ENCODE measurements around the gene TNFRSF9.
"Not testable (repeated sequence)": the region's sequence is repeated elsewhere in the genome, so short reads cannot be mapped to it uniquely, and the experiment has no call there.

The TNFRSF9 gene

GRCh38 chr1:7942214-7942921 is 1.7 kb upstream of the TNFRSF9 start:
- ATAC-seq, result peak; percentile 19
- peaks cover 58% of the 10 kb centered on the region for H3K4me1 Mint-ChIP-seq
- H3K4me3 Mint-ChIP-seq, result peak overlapping the region; percentile 82 to 86
- H3K27ac Mint-ChIP-seq, result peak overlapping the region; percentile 74 to 92
- peak in 1 of 2 donors; percentile 36 for DNase-seq
- no peaks in the 10 kb centered on the region for H3K27me3 Mint-ChIP-seq
- H3K9me3 Mint-ChIP-seq, result no peaks in the 10 kb centered on the region

DNA sequence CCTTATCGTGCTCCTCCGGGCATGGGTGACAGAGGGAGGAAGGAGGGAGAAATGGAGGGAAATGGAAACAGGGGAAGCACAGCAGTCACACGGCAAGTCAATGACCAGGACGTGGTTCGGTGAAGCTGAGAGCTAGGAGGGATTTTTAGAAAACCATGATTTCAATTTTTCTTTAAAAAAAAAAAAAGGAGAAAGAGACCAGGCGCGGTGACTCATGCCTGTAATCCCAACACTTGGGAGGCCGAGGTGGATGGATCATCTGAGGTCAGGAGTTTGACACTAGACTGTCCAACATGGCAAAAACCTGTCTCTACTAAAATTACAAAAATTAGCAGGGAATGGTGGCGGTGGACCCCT is 776 bp upstream of the TNFRSF9 start:
- H3K27ac Mint-ChIP-seq, result peak overlapping the region; percentile 87 to 92
- ATAC-seq (peak; percentile 6), DNase-seq (no peak)
- peak overlapping the region; percentile 82 to 86 for H3K4me3 Mint-ChIP-seq
- H3K4me1 Mint-ChIP-seq, result peaks cover 67% of the 10 kb centered on the region
- H3K27me3 Mint-ChIP-seq, result no peaks in the 10 kb centered on the region
- no peaks in the 10 kb centered on the region for H3K9me3 Mint-ChIP-seq

DNA sequence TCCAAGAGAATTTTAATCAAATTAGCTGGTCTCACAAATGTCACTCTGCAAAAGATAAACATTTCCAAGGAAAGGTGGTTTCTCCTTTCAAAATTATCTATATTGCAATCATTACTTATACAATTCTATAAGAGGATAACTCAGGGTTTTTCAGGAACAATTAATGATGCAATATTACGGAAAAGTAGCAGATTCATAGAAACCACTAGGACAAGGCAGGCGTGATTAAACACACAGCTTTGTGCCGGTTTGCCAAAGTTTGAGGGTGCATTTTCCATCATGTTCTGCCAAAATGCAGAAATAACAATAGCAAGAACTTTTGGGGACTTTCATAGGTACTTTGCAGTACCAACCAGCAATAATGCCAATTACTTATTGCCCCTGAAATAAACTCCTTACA is 605 bp downstream of the TNFRSF9 start:
- ATAC-seq (no peak), DNase-seq (no peak)
- Mint-ChIP-seq H3K9me3 (no peaks in the 10 kb centered on the region), H3K27ac (peak overlapping the region in 1 of 2 donors; percentile 83), H3K4me1 (peaks cover 81% of the 10 kb centered on the region), H3K4me3 (peak overlapping the region; percentile 82 to 86), H3K27me3 (no peaks in the 10 kb centered on the region)

DNA sequence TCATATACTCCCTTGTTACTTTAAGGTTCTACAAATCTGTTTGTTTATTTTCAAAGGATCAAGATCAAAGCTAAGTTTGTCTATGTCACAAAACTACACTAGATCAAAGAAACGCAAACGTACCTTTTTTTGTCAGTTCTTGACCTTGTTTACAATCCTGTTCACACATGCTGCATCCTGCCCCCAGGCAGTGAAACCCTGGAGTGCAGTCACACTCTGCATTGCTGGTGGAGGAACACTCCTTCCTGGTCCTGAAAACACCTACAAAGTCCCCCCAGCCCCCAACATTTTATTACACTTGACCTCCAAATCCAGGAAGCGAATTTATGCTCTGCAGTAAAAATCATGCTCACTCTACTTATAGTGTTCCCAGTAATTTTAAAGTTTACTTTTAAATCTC is 2.6 kb downstream of the TNFRSF9 start:
- Mint-ChIP-seq H3K4me3 (peak overlapping the region; percentile 82 to 86), H3K4me1 (peaks cover 89% of the 10 kb centered on the region), H3K27ac (no peak overlapping the region), H3K27me3 (no peaks in the 10 kb centered on the region), H3K9me3 (no peaks in the 10 kb centered on the region)
- no peak for DNase-seq
- ATAC-seq, result no peak

- Mint-ChIP-seq H3K4me3 (peak overlapping the region; percentile 27 to 52), H3K27me3 (no peaks in the 10 kb centered on the region), H3K4me1 (peaks cover 96% of the 10 kb centered on the region), H3K27ac (peak overlapping the region in 1 of 2 donors; percentile 17), H3K9me3 (no peaks in the 10 kb centered on the region)
- ATAC-seq, result no peak
- DNase-seq, result no peak
Measured at GRCh38 chr1:7932524-7933138, 8.0 kb downstream of the TNFRSF9 start.

GRCh38 chr1:7931446-7931812 is 9.2 kb downstream of the TNFRSF9 start:
- DNase-seq (no peak), ATAC-seq (peak; percentile 72)
- Mint-ChIP-seq H3K27me3 (no peaks in the 10 kb centered on the region), H3K4me3 (peak overlapping the region; percentile 19 to 75), H3K4me1 (peaks cover 91% of the 10 kb centered on the region), H3K9me3 (no peaks in the 10 kb centered on the region), H3K27ac (peak overlapping the region in 1 of 2 donors; percentile 88)

DNA sequence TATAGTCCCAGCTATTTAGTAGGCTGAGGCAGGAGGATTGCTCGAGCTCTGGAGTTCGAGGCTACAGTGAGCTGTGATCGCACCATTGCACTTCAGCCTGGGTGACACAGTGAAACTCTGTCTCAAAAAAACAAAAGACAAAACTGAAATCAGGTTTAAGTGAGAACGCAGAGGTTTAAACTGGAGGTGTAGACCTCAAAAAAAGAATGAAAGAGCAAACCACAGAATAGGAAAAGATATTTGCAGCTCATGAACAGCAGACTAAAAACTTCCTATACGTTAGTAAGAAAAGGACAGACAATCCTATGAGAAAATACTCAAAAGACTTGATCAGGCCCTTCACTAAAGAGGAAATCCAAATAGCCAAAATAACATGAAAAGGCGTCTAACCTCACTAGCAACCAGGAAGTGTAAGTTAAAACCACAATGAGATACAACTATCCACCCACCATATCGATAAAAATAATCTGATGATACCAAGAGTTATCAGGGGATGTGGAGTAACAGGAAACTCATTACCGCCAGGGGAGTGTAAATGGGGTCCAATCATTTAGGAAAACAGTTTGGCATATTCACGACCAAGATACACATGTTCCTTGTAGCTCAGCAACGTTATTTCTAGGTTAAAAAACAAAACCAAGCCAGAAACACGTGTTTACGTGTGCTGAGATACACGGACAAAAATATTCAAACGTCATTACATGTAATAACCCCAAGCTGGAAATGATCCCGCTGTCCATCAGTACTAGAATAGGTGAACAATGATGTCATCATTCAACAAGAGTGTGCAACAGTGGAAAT is 9.8 kb downstream of the TNFRSF9 start:
- DNase-seq (no peak), ATAC-seq (peak; percentile 79)
- Mint-ChIP-seq H3K27me3 (no peaks in the 10 kb centered on the region), H3K4me3 (peak overlapping the region; percentile 19 to 75), H3K9me3 (no peaks in the 10 kb centered on the region), H3K4me1 (peaks cover 85% of the 10 kb centered on the region), H3K27ac (peak overlapping the region in 1 of 2 donors; percentile 88)

DNA sequence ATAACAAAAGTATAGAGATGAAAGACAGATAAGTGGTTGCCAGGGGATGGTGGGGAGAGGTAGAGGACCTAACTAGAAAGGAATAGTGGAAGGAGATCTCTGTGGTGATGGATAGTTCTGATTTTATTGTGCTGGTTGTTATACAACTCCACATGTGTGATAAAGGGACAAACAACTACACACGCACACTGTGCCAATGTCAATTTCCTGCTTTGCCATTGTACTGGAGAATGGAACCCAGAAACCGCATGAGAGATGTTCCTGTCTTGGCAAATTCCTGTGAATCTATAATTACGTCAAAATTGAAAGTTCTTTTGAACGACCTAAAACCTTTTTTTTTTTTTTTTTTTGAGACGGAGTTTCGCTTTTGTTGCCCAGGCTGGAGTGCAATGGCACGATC is 11.0 kb downstream of the TNFRSF9 start:
- DNase-seq (no peak), ATAC-seq (no peak)
- Mint-ChIP-seq H3K4me3 (peak overlapping the region; percentile 40 to 44), H3K4me1 (peaks cover 78% of the 10 kb centered on the region), H3K27me3 (no peaks in the 10 kb centered on the region), H3K9me3 (no peaks in the 10 kb centered on the region), H3K27ac (peak overlapping the region; percentile 50 to 59)

DNA sequence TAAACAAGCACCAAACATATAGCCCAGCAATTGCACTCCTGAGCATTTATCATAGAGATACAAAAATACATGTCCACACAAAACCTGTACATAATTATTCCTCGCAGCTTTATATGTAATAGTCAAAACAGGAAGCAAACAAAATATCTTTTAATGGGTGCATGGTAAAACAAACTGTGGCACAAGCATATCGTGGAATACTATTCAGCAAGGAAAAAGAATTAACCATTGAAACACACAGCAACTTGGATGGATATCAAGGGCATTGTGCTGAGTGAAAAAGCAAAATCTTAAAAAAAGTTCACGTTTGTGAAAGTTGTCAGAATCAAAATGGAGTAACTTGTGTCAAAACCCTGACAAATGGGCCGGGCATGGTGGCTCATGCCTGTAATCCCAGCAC is 12.4 kb downstream of the TNFRSF9 start:
- Mint-ChIP-seq H3K9me3 (no peaks in the 10 kb centered on the region), H3K4me3 (no peak overlapping the region), H3K4me1 (peaks cover 68% of the 10 kb centered on the region), H3K27me3 (no peaks in the 10 kb centered on the region), H3K27ac (no peak overlapping the region)
- ATAC-seq (no peak), DNase-seq (no peak)

DNA sequence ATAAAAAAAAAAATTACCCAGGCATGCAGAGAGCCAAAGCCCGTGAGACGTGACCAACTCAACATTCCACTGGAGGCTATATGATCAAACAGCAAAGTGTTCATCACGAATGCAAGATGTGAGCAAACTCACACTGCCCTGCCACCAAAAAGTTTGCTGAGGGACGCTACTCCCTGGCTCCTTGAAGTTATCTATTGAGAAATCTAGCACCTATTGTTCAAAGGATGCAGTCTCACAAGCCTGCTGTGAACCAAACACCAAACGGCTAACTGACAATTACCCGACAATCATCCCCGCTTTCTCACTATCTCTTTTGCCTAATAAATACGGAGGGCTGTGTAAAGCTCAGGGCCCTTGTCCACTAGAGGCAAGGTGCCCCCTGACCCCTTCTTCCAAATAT is 13.6 kb downstream of the TNFRSF9 start:
- not testable (repeated sequence) for H3K27me3 Mint-ChIP-seq, ATAC-seq, H3K4me3 Mint-ChIP-seq, H3K9me3 Mint-ChIP-seq, H3K27ac Mint-ChIP-seq, DNase-seq
- H3K4me1 Mint-ChIP-seq, result peaks cover 68% of the 10 kb centered on the region

GRCh38 chr1:7922301-7922700 is 18.3 kb downstream of the TNFRSF9 start:
- H3K4me3 Mint-ChIP-seq, result no peak overlapping the region
- H3K27me3 Mint-ChIP-seq, result no peaks in the 10 kb centered on the region
- peaks cover 0 to 6% of the 10 kb centered on the region in 2 donors for H3K9me3 Mint-ChIP-seq
- DNase-seq (no peak), ATAC-seq (no peak)
- peak overlapping the region in 1 of 2 donors; percentile 48 for H3K27ac Mint-ChIP-seq
- H3K4me1 Mint-ChIP-seq, result peaks cover 68% of the 10 kb centered on the region

DNA sequence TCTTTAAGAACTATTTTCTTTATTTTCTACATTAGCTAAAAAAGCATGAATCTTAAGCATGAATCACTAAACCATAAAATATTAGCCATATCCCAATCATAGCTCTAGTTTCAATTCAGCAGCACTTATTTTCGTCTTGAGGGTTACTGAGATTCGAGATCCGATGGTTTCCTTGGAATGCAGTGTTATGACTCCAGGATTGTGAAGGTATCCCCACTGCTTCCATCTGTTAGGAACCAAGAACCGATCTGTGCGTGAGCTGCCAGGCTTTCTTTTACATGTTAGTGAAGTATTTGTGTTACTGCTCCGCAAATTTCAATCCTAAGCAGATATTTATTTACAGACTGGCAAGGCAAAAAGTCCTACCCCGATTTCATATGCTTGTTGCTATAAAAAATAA is 18.8 kb downstream of the TNFRSF9 start:
- peak overlapping the region in 1 of 2 donors; percentile 42 for H3K27ac Mint-ChIP-seq
- ATAC-seq (no peak), DNase-seq (no peak)
- peaks cover 70% of the 10 kb centered on the region for H3K4me1 Mint-ChIP-seq
- no peak overlapping the region for H3K4me3 Mint-ChIP-seq
- no peaks in the 10 kb centered on the region for H3K27me3 Mint-ChIP-seq
- H3K9me3 Mint-ChIP-seq, result peaks cover 0 to 6% of the 10 kb centered on the region in 2 donors

DNA sequence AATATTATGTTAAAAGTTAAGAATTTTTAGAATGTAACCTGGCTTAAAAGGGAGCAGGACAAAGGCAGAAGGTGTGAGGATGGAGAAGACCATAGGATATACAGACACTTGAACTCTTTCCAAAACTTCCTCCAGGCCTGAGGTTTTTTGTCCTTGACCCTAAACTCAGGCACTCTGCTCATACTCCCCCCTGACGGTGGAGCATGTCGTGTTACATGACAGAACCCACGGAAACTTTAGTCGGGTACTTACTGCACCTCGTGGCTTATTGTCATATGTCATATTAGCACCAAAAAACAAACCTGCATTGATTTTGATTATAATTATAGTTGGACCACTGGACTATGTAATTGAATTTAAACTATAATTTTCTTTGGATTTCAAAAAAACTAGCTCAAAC is 20.8 kb downstream of the TNFRSF9 start:
- peaks cover 83% of the 10 kb centered on the region for H3K4me1 Mint-ChIP-seq
- H3K9me3 Mint-ChIP-seq, result peaks cover 0 to 6% of the 10 kb centered on the region in 2 donors
- ATAC-seq, result peak; percentile 50
- H3K27me3 Mint-ChIP-seq, result no peaks in the 10 kb centered on the region
- peak overlapping the region; percentile 33 to 45 for H3K4me3 Mint-ChIP-seq
- peak overlapping the region; percentile 6 to 88 for H3K27ac Mint-ChIP-seq
- DNase-seq, result no peak

- H3K4me3 Mint-ChIP-seq, H3K9me3 Mint-ChIP-seq, ATAC-seq, DNase-seq, H3K27me3 Mint-ChIP-seq: not testable (repeated sequence)
- peaks cover 93% of the 10 kb centered on the region for H3K4me1 Mint-ChIP-seq
- peak overlapping the region in 1 of 2 donors; percentile 42 for H3K27ac Mint-ChIP-seq
Measured at GRCh38 chr1:7917971-7918370, 22.7 kb downstream of the TNFRSF9 start.

- no peak for ATAC-seq
- Mint-ChIP-seq H3K27me3 (no peaks in the 10 kb centered on the region), H3K9me3 (no peaks in the 10 kb centered on the region), H3K4me1 (peaks cover 87% of the 10 kb centered on the region), H3K4me3 (peak overlapping the region; percentile 18 to 66), H3K27ac (peak overlapping the region; percentile 42 to 92)
- no peak for DNase-seq
Measured at GRCh38 chr1:7916501-7916830, 24.2 kb downstream of the TNFRSF9 start.
